ENCODE data around the gene TRIM75.

GRCh38 chr4:165048170-165048569 is 5.5 kb upstream of the TRIM75 start:
- no peak for TF ChIP-seq CTCF (IDR thresholded peaks at IDR 0.05; ENCODE audit: insufficient read depth, low read depth, low read length)
- TF ChIP-seq EZH2 (IDR thresholded peaks at IDR 0.05; ENCODE audit: insufficient read depth, low read length): no peak
